Endodermal cell (in vitro differentiated cells): Measurements from ENCODE around the gene NFATC1. TPM values are rescaled to one million over a fixed set of nuclear protein-coding genes. Genes with fewer than 3 reads are reported as not detected.

Experiments
- DNase-seq: peaks from one replicate; pipeline ENCODE4 v3.0.0-alpha.2; 2017
- H3K27ac ChIP-seq: 2 replicates; pipeline ENCODE4 v1.5.1; 2013; ENCODE audit warnings: mild to moderate bottlenecking, low read depth, low read length, moderate library complexity
- H3K27me3 ChIP-seq: 2 replicates; pipeline ENCODE4 v1.6.1; 2013; ENCODE audit warnings: mild to moderate bottlenecking, low read length, moderate library complexity; ENCODE audit not compliant: insufficient read depth, control insufficient read depth, poor library complexity, severe bottlenecking
- H3K36me3 ChIP-seq: 2 replicates; pipeline ENCODE4 v1.7.0; 2013; ENCODE audit warnings: mild to moderate bottlenecking, low read length, moderate library complexity; ENCODE audit not compliant: control insufficient read depth, insufficient read depth
- H3K4me1 ChIP-seq: one replicate; pipeline ENCODE4 v1.7.0; 2013; ENCODE audit warnings: low read length; ENCODE audit not compliant: control insufficient read depth, insufficient read depth
- H3K4me3 ChIP-seq: 2 replicates; pipeline ENCODE4 v1.5.1; 2013; ENCODE audit warnings: mild to moderate bottlenecking, low read length, moderate library complexity
- H3K9ac ChIP-seq: 2 replicates; pipeline ENCODE4 v1.6.1; 2013; ENCODE audit warnings: mild to moderate bottlenecking, low read length, moderate library complexity; ENCODE audit not compliant: poor library complexity, severe bottlenecking; ENCODE audit errors: extremely low read depth
- H3K9me3 ChIP-seq: 2 replicates; pipeline ENCODE4 v1.6.1; 2013; ENCODE audit warnings: mild to moderate bottlenecking, low read length, moderate library complexity; ENCODE audit not compliant: control insufficient read depth
- H3K27ac Mint-ChIP-seq: 2 replicates; pipeline ENCODE4 v1.8.0; 2020; ENCODE audit warnings: mixed read lengths
- H3K27me3 Mint-ChIP-seq: 2 replicates; pipeline ENCODE4 v1.8.0; 2021; ENCODE audit warnings: mild to moderate bottlenecking, mixed read lengths; ENCODE audit not compliant: insufficient read depth
- H3K36me3 Mint-ChIP-seq: 2 replicates; pipeline ENCODE4 v1.8.0; 2020; ENCODE audit warnings: low read depth, mixed read lengths
- H3K4me1 Mint-ChIP-seq: 2 replicates; pipeline ENCODE4 v1.8.0; 2020; ENCODE audit warnings: mixed read lengths
- H3K4me3 Mint-ChIP-seq: 2 replicates; pipeline ENCODE4 v1.8.0; 2020; ENCODE audit warnings: mild to moderate bottlenecking, moderate library complexity, mixed read lengths
- H3K9me3 Mint-ChIP-seq: 2 replicates; pipeline ENCODE4 v1.8.0; 2020; ENCODE audit warnings: mild to moderate bottlenecking, mixed read lengths
- WGBS, 2 experiments: methylation state at CpG; one replicate each; pipeline versions ENCODE4 v1.1.5 to v1.1.7; 2013; ENCODE audit warnings: missing lambda C conversion rate in 2 of 2, mixed read lengths in 1 of 2; ENCODE audit not compliant: insufficient coverage in 1 of 2, insufficient read length in 1 of 2; 5-methylcytosine and 5-hydroxymethylcytosine counted together
- total RNA-seq, 2 donors: library from RNA; stranded (reverse); fragmentation: NEBNext Ultra II Directional in 1 of 2; extraction: Animal tissue kit (Norgen Biotek cat#: 25700) in 1 of 2; gene quantifications; 2 replicates in 1 of 2; 3 replicates in 1 of 2; pipeline ENCODE4 v1.2.1, GENCODE V29; 2021
- TF ChIP-seq, protein P1 (sequence below): fragments of 200-600 bp; sonication (generic); conservative IDR thresholded peaks from 2 replicates; pipeline ENCODE4 v1.5.0; 2021; ENCODE audit warnings: antibody characterized with exemption, mild to moderate bottlenecking

Gene NFATC1
- total RNA-seq, 2 donors from 2014 or later: 23.4 to 32.5 TPM

DNA sequence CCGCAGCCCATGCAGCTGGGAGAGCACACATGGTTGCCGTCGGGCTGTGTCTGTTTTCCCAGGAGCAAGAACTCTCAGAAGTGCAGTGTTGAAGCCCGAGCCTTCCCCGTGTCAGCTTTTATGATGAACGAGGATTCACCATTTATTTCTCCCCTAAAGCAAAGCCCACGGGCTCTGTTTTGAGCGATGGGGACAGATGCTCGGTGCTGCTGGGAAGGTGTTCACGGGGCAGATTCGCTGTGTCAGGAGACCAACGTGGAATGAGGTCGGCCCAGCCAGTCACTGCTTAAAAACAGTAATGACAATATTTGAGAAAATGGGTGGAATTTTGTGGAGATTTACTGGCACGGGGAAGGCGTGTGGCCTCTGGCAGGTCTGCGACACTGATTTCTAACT lies 43.9 kb downstream of the NFATC1 start:
- TF ChIP-seq, protein P1, sequence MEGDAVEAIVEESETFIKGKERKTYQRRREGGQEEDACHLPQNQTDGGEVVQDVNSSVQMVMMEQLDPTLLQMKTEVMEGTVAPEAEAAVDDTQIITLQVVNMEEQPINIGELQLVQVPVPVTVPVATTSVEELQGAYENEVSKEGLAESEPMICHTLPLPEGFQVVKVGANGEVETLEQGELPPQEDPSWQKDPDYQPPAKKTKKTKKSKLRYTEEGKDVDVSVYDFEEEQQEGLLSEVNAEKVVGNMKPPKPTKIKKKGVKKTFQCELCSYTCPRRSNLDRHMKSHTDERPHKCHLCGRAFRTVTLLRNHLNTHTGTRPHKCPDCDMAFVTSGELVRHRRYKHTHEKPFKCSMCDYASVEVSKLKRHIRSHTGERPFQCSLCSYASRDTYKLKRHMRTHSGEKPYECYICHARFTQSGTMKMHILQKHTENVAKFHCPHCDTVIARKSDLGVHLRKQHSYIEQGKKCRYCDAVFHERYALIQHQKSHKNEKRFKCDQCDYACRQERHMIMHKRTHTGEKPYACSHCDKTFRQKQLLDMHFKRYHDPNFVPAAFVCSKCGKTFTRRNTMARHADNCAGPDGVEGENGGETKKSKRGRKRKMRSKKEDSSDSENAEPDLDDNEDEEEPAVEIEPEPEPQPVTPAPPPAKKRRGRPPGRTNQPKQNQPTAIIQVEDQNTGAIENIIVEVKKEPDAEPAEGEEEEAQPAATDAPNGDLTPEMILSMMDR: no peak
- Histone ChIP-seq H3K27me3 (no peaks in the 10 kb centered on the region), H3K9ac (no peak overlapping the region), H3K4me3 (no peak overlapping the region), H3K36me3 (peaks cover 6% of the 10 kb centered on the region), H3K27ac (peak overlapping the region; percentile 70), H3K9me3 (no peaks in the 10 kb centered on the region), H3K4me1 (no peaks in the 10 kb centered on the region)
- H3K9me3 Mint-ChIP-seq: no peaks in the 10 kb centered on the region
- H3K27ac Mint-ChIP-seq: peak overlapping the region; percentile 39
- peaks cover 26% of the 10 kb centered on the region for H3K36me3 Mint-ChIP-seq
- 93 to 95% methylated on average over 16 of the region's 16 CpGs for WGBS, 2 experiments
- no peaks in the 10 kb centered on the region for H3K27me3 Mint-ChIP-seq
- no peaks in the 10 kb centered on the region for H3K4me1 Mint-ChIP-seq
- DNase-seq: no peak
- no peak overlapping the region for H3K4me3 Mint-ChIP-seq

DNA sequence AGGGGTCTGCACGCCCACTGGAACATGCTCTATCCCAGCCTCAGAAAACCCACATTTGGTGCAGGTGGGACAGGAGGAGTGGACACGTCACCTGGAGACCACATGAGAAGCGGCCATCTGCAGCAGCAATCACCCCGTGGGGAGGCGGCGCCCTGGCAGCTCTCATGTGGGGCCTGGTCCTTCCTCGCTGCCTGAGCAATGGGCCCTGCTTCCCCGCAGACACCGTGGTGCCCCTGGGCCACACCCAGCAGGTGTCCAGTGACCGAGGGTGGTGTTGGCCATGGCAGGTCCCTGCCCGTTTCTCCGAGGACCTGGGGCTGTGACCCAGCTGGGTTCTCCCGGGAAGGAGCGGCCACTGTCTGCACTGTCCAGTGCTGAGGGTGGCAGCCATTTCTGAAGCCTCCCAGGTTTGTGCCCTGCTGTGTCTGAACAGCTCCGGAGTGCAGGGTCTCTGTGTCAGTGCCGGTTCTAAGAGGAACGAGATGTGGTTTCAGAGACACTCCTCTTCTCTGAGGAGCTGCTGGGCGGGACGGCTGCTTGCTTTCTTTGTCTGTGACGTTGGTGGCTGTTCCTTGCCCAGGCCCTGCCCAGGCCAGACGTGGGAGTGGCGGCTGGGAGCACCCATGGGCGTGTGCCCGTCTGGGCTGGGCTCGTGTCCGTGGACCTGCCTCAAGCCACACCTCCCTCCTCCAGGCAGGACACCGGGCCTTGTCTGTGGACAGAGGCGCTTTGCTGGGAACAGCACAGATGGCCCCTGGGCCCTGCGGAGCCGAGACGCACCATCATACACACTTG lies 44.8 kb downstream of the NFATC1 start:
- Histone ChIP-seq H3K9me3 (no peaks in the 10 kb centered on the region), H3K27me3 (no peaks in the 10 kb centered on the region), H3K4me1 (no peaks in the 10 kb centered on the region), H3K4me3 (no peak overlapping the region), H3K9ac (no peak overlapping the region), H3K36me3 (peaks cover 6% of the 10 kb centered on the region), H3K27ac (no peak overlapping the region)
- Mint-ChIP-seq H3K4me1 (no peaks in the 10 kb centered on the region), H3K27me3 (no peaks in the 10 kb centered on the region), H3K4me3 (no peak overlapping the region), H3K27ac (no peak overlapping the region), H3K36me3 (peaks cover 23% of the 10 kb centered on the region), H3K9me3 (no peaks in the 10 kb centered on the region)
- TF ChIP-seq, protein P1: no peak
- no peak for DNase-seq
- 96% methylated on average over 16 to 31 of the region's 31 CpGs for WGBS, 2 experiments

DNA sequence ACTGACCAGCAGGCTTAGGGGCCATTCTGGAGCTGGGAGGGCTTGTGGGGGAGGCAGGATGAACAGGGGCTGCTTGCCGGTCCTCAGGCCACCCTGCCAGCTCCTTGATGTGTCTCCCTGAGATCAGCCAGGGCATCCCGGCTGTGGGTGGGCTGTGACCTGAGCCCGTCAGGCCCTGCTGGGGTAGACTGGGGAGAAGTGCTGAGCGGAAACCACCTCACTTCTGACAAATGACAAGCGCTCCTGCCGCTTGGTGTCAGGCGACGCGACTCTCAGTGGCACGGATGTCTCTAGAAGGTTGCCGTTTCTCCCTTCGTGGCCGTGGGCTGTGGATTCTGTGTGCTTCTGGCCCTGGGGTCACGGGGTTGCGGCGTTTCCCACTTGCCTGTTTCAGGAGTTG lies 45.7 kb downstream of the NFATC1 start:
- Histone ChIP-seq H3K4me1 (no peaks in the 10 kb centered on the region), H3K4me3 (no peak overlapping the region), H3K36me3 (no peaks in the 10 kb centered on the region), H3K27me3 (no peaks in the 10 kb centered on the region), H3K9me3 (no peaks in the 10 kb centered on the region), H3K27ac (no peak overlapping the region), H3K9ac (no peak overlapping the region)
- DNase-seq: no peak
- WGBS, 2 experiments: 94 to 95% methylated on average over 13 to 16 of the region's 16 CpGs
- H3K9me3 Mint-ChIP-seq: no peaks in the 10 kb centered on the region
- TF ChIP-seq, protein P1: no peak
- H3K36me3 Mint-ChIP-seq: peaks cover 20% of the 10 kb centered on the region
- H3K27me3 Mint-ChIP-seq: no peaks in the 10 kb centered on the region
- H3K4me1 Mint-ChIP-seq: peaks cover 5% of the 10 kb centered on the region
- H3K27ac Mint-ChIP-seq: peak overlapping the region; percentile 68
- no peak overlapping the region for H3K4me3 Mint-ChIP-seq
